DMS153 treated with DMSO at 0.1 percent for 48 hours (cell line): ENCODE measurements around the gene FMNL2.

Experiments used
- DNase-seq: peaks from one replicate; lab custom pipeline; 2025; ENCODE audit not compliant: unreplicated experiment; lab: John Stamatoyannopoulos, UW

Gene FMNL2

GRCh38 chr2:152444448-152444847 is 109.5 kb downstream of the FMNL2 start:
- DNase-seq, result no peak

GRCh38 chr2:152445375-152445774 is 110.4 kb downstream of the FMNL2 start:
- DNase-seq, result no peak

- no peak for DNase-seq
These were observed 110.8 kb downstream of the FMNL2 start for GRCh38 chr2:152445791-152446201.

GRCh38 chr2:152446213-152446612 is 111.2 kb downstream of the FMNL2 start:
- DNase-seq, result no peak

- DNase-seq, result no peak
These were observed 112.9 kb downstream of the FMNL2 start for GRCh38 chr2:152447897-152448296.

- DNase-seq, result no peak
These were observed 113.6 kb downstream of the FMNL2 start for GRCh38 chr2:152448606-152449005.

- no peak for DNase-seq
These were observed 114.6 kb downstream of the FMNL2 start for GRCh38 chr2:152449578-152449977.

- no peak for DNase-seq
These were observed 115.2 kb downstream of the FMNL2 start for GRCh38 chr2:152450176-152450575.

- no peak for DNase-seq
These were observed 117.4 kb downstream of the FMNL2 start for GRCh38 chr2:152452256-152452973.

GRCh38 chr2:152453129-152453911 is 118.3 kb downstream of the FMNL2 start:
- no peak for DNase-seq

GRCh38 chr2:152454371-152454770 is 119.4 kb downstream of the FMNL2 start:
- DNase-seq, result no peak

GRCh38 chr2:152454960-152455359 is 120.0 kb downstream of the FMNL2 start:
- no peak for DNase-seq

- no peak for DNase-seq
These were observed 120.8 kb downstream of the FMNL2 start for GRCh38 chr2:152455738-152456137.

- DNase-seq, result no peak
These were observed 121.3 kb downstream of the FMNL2 start for GRCh38 chr2:152456262-152456661.

GRCh38 chr2:152458441-152458940 is 123.5 kb downstream of the FMNL2 start:
- DNase-seq, result no peak

- no peak for DNase-seq
These were observed 124.1 kb downstream of the FMNL2 start for GRCh38 chr2:152459091-152459490.

GRCh38 chr2:152460567-152460966 is 125.6 kb downstream of the FMNL2 start:
- DNase-seq, result no peak

- no peak for DNase-seq
These were observed 127.1 kb downstream of the FMNL2 start for GRCh38 chr2:152462120-152462519.

- DNase-seq, result no peak
These were observed 127.8 kb downstream of the FMNL2 start for GRCh38 chr2:152462779-152463178.

GRCh38 chr2:152464851-152465470 is 130.0 kb downstream of the FMNL2 start:
- DNase-seq, result no peak

GRCh38 chr2:152465541-152465940 is 130.6 kb downstream of the FMNL2 start:
- no peak for DNase-seq

- no peak for DNase-seq
These were observed 131.1 kb downstream of the FMNL2 start for GRCh38 chr2:152466041-152466440.
